Transverse colon (tissue), 4 donors: ENCODE results near the gene COL4A5.

Experiments used
- CTCF ChIP-seq, 5 experiments: fragments of 200-600 bp in 3 of 5; fragments of 450-650 bp in 2 of 5; sonication (generic) in 3 of 5; IDR thresholded peaks; 1 replicate in 2 of 5; 2 replicates in 3 of 5; pipeline ENCODE4 v1.5.1; 2016 to 2017; ENCODE audit warnings: antibody characterized with exemption in 5 of 5, inconsistent platforms in 3 of 5, mild to moderate bottlenecking in 2 of 5, moderate library complexity in 1 of 5
- POLR2A ChIP-seq: fragments of 450-650 bp; IDR thresholded peaks from one replicate; pipeline ENCODE4 v1.6.1; 2016; ENCODE audit warnings: antibody characterized with exemption, mild to moderate bottlenecking, moderate library complexity
- POLR2AphosphoS5 ChIP-seq, 3 donors: sonication (generic); formaldehyde crosslinking; IDR thresholded peaks; one replicate each; pipeline ENCODE4 v1.6.1; 2016; ENCODE audit warnings: antibody characterized with exemption in 3 of 3

GRCh38 chrX:108614616-108615015 lies 175.0 kb downstream of the COL4A5 start:
- TF ChIP-seq CTCF (IDR thresholded peaks at IDR 0.05) (no peak), POLR2AphosphoS5 (IDR thresholded peaks at IDR 0.05) (no peak), POLR2A (no peak)
